ENCODE data around the gene ELOVL6. TPM values are rescaled to one million over a fixed set of nuclear protein-coding genes. Genes with fewer than 3 reads are reported as not detected.

Gene ELOVL6
- total and polyA plus RNA-seq, 4 donors: 0.25 to 6.5 (median 2.7) TPM

- no peaks in the 10 kb centered on the region for H3K27me3 ChIP-seq (ENCODE audit: control insufficient read depth in 1 of 2, insufficient read depth in 2 of 2, low read length in 1 of 2)
- H3K36me3 ChIP-seq (ENCODE audit: control insufficient read depth in 1 of 2, insufficient read depth in 2 of 2, low read length in 1 of 2): no peaks in the 10 kb centered on the region
- peaks cover 2% of the 10 kb centered on the region for H3K9me3 ChIP-seq (ENCODE audit: control insufficient read depth, low read length)
- H3K4me3 ChIP-seq (ENCODE audit: low read length in 2 of 2): no peak overlapping the region
- ATAC-seq (ENCODE audit: low FRiP score) (no peak), DNase-seq (no peak)
- no peaks in the 10 kb centered on the region for H3K4me1 ChIP-seq (ENCODE audit: control insufficient read depth in 1 of 2, insufficient read depth in 2 of 2, low read length in 2 of 2)
- H3K27ac ChIP-seq (ENCODE audit: low read depth in 1 of 2, low read length in 2 of 2): no peak overlapping the region
- intact Hi-C loops (cut with DNase I): no loop called here
- 84 to 86% methylated on average over 3 of the region's 3 CpGs for WGBS, 2 donors
Observed at GRCh38 chr4:110019153-110019552, 179.3 kb downstream of the ELOVL6 start.

- H3K36me3 ChIP-seq (ENCODE audit: control insufficient read depth in 1 of 2, insufficient read depth in 2 of 2, low read length in 1 of 2): no peaks in the 10 kb centered on the region
- peaks cover 0 to 2% of the 10 kb centered on the region in 2 donors for H3K27me3 ChIP-seq (ENCODE audit: control insufficient read depth in 1 of 2, insufficient read depth in 2 of 2, low read length in 1 of 2)
- 92 to 93% methylated on average over 6 of the region's 6 CpGs for WGBS, 2 donors
- H3K4me3 ChIP-seq (ENCODE audit: low read length in 2 of 2): no peak overlapping the region
- peaks cover 2% of the 10 kb centered on the region for H3K9me3 ChIP-seq (ENCODE audit: control insufficient read depth, low read length)
- no peak overlapping the region for H3K27ac ChIP-seq (ENCODE audit: low read depth in 1 of 2, low read length in 2 of 2)
- ATAC-seq (ENCODE audit: low FRiP score) (no peak), DNase-seq (no peak)
- intact Hi-C loops (cut with DNase I): no loop called here
- H3K4me1 ChIP-seq (ENCODE audit: control insufficient read depth in 1 of 2, insufficient read depth in 2 of 2, low read length in 2 of 2): no peaks in the 10 kb centered on the region
Observed at GRCh38 chr4:110014233-110014632, 184.2 kb downstream of the ELOVL6 start.

- no peak overlapping the region for H3K27ac ChIP-seq (ENCODE audit: low read depth in 1 of 2, low read length in 2 of 2)
- DNase-seq: no peak
- peaks cover 0 to 2% of the 10 kb centered on the region in 2 donors for H3K27me3 ChIP-seq (ENCODE audit: control insufficient read depth in 1 of 2, insufficient read depth in 2 of 2, low read length in 1 of 2)
- intact Hi-C loops (cut with DNase I): no loop called here
- 79 to 86% methylated on average over 1 of the region's 1 CpG for WGBS, 2 donors
- no peaks in the 10 kb centered on the region for H3K36me3 ChIP-seq (ENCODE audit: control insufficient read depth in 1 of 2, insufficient read depth in 2 of 2, low read length in 1 of 2)
- ATAC-seq (ENCODE audit: low FRiP score): no peak
- no peaks in the 10 kb centered on the region for H3K4me1 ChIP-seq (ENCODE audit: control insufficient read depth in 1 of 2, insufficient read depth in 2 of 2, low read length in 2 of 2)
- H3K4me3 ChIP-seq (ENCODE audit: low read length in 2 of 2): no peak overlapping the region
- peaks cover 2% of the 10 kb centered on the region for H3K9me3 ChIP-seq (ENCODE audit: control insufficient read depth, low read length)
Observed at GRCh38 chr4:110012917-110013316, 185.5 kb downstream of the ELOVL6 start.

GRCh38 chr4:110010797-110011196 lies 187.6 kb downstream of the ELOVL6 start:
- DNase-seq: no peak
- no peak overlapping the region for H3K27ac ChIP-seq (ENCODE audit: low read depth in 1 of 2, low read length in 2 of 2)
- no peak overlapping the region for H3K4me3 ChIP-seq (ENCODE audit: low read length in 2 of 2)
- intact Hi-C loops (cut with DNase I): no loop called here
- peaks cover 2% of the 10 kb centered on the region for H3K9me3 ChIP-seq (ENCODE audit: control insufficient read depth, low read length)
- H3K4me1 ChIP-seq (ENCODE audit: control insufficient read depth in 1 of 2, insufficient read depth in 2 of 2, low read length in 2 of 2): no peaks in the 10 kb centered on the region
- peaks cover 0 to 2% of the 10 kb centered on the region in 2 donors for H3K27me3 ChIP-seq (ENCODE audit: control insufficient read depth in 1 of 2, insufficient read depth in 2 of 2, low read length in 1 of 2)
- no peaks in the 10 kb centered on the region for H3K36me3 ChIP-seq (ENCODE audit: control insufficient read depth in 1 of 2, insufficient read depth in 2 of 2, low read length in 1 of 2)
- WGBS, 2 donors: 88 to 94% methylated on average over 4 of the region's 4 CpGs
- ATAC-seq (ENCODE audit: low FRiP score): no peak

GRCh38 chr4:110009550-110009949 lies 188.9 kb downstream of the ELOVL6 start:
- DNase-seq (no peak), ATAC-seq (ENCODE audit: low FRiP score) (no peak)
- 91 to 93% methylated on average over 2 of the region's 2 CpGs for WGBS, 2 donors
- H3K4me3 ChIP-seq (ENCODE audit: low read length in 2 of 2): no peak overlapping the region
- intact Hi-C loops (cut with DNase I): no loop called here
- peaks cover 2% of the 10 kb centered on the region for H3K9me3 ChIP-seq (ENCODE audit: control insufficient read depth, low read length)
- peaks cover 0 to 2% of the 10 kb centered on the region in 2 donors for H3K27me3 ChIP-seq (ENCODE audit: control insufficient read depth in 1 of 2, insufficient read depth in 2 of 2, low read length in 1 of 2)
- H3K36me3 ChIP-seq (ENCODE audit: control insufficient read depth in 1 of 2, insufficient read depth in 2 of 2, low read length in 1 of 2): no peaks in the 10 kb centered on the region
- no peaks in the 10 kb centered on the region for H3K4me1 ChIP-seq (ENCODE audit: control insufficient read depth in 1 of 2, insufficient read depth in 2 of 2, low read length in 2 of 2)
- H3K27ac ChIP-seq (ENCODE audit: low read depth in 1 of 2, low read length in 2 of 2): no peak overlapping the region

- intact Hi-C loops (cut with DNase I): no loop called here
- Histone ChIP-seq H3K27ac (ENCODE audit: low read depth in 1 of 2, low read length in 2 of 2) (no peak overlapping the region), H3K27me3 (ENCODE audit: control insufficient read depth in 1 of 2, insufficient read depth in 2 of 2, low read length in 1 of 2) (no peaks in the 10 kb centered on the region), H3K4me3 (ENCODE audit: low read length in 2 of 2) (no peak overlapping the region), H3K9me3 (ENCODE audit: control insufficient read depth, low read length) (no peaks in the 10 kb centered on the region), H3K36me3 (ENCODE audit: control insufficient read depth in 1 of 2, insufficient read depth in 2 of 2, low read length in 1 of 2) (no peaks in the 10 kb centered on the region), H3K4me1 (ENCODE audit: control insufficient read depth in 1 of 2, insufficient read depth in 2 of 2, low read length in 2 of 2) (no peaks in the 10 kb centered on the region)
- 54 to 57% methylated on average over 2 of the region's 2 CpGs for WGBS, 2 donors
- DNase-seq (no peak), ATAC-seq (ENCODE audit: low FRiP score) (no peak)
Observed at GRCh38 chr4:110008540-110008939, 189.9 kb downstream of the ELOVL6 start.

GRCh38 chr4:110007217-110007616 lies 191.2 kb downstream of the ELOVL6 start:
- intact Hi-C loops (cut with DNase I): no loop called here
- no peaks in the 10 kb centered on the region for H3K36me3 ChIP-seq (ENCODE audit: control insufficient read depth in 1 of 2, insufficient read depth in 2 of 2, low read length in 1 of 2)
- H3K27me3 ChIP-seq (ENCODE audit: control insufficient read depth in 1 of 2, insufficient read depth in 2 of 2, low read length in 1 of 2): no peaks in the 10 kb centered on the region
- no peak overlapping the region for H3K27ac ChIP-seq (ENCODE audit: low read depth in 1 of 2, low read length in 2 of 2)
- 93 to 98% methylated on average over 3 of the region's 3 CpGs for WGBS, 2 donors
- ATAC-seq (ENCODE audit: low FRiP score): no peak
- H3K4me3 ChIP-seq (ENCODE audit: low read length in 2 of 2): no peak overlapping the region
- H3K4me1 ChIP-seq (ENCODE audit: control insufficient read depth in 1 of 2, insufficient read depth in 2 of 2, low read length in 2 of 2): no peaks in the 10 kb centered on the region
- no peaks in the 10 kb centered on the region for H3K9me3 ChIP-seq (ENCODE audit: control insufficient read depth, low read length)
- no peak for DNase-seq

- no peaks in the 10 kb centered on the region for H3K36me3 ChIP-seq (ENCODE audit: control insufficient read depth in 1 of 2, insufficient read depth in 2 of 2, low read length in 1 of 2)
- no peaks in the 10 kb centered on the region for H3K9me3 ChIP-seq (ENCODE audit: control insufficient read depth, low read length)
- no peaks in the 10 kb centered on the region for H3K27me3 ChIP-seq (ENCODE audit: control insufficient read depth in 1 of 2, insufficient read depth in 2 of 2, low read length in 1 of 2)
- ATAC-seq (ENCODE audit: low FRiP score): no peak
- no peaks in the 10 kb centered on the region for H3K4me1 ChIP-seq (ENCODE audit: control insufficient read depth in 1 of 2, insufficient read depth in 2 of 2, low read length in 2 of 2)
- intact Hi-C loops (cut with DNase I): loop anchor here in 1 of 2 donors (2.0 kb wide), 1 partner anchor 505 kb away; no protein-coding TSS in a partner anchor
- DNase-seq: no peak
- 0 to 3% methylated on average over 1 of the region's 1 CpG for WGBS, 2 donors
- no peak overlapping the region for H3K27ac ChIP-seq (ENCODE audit: low read depth in 1 of 2, low read length in 2 of 2)
- no peak overlapping the region for H3K4me3 ChIP-seq (ENCODE audit: low read length in 2 of 2)
Observed at GRCh38 chr4:110005461-110006056, 192.9 kb downstream of the ELOVL6 start.

GRCh38 chr4:110004556-110004955 lies 193.9 kb downstream of the ELOVL6 start:
- Histone ChIP-seq H3K36me3 (ENCODE audit: control insufficient read depth in 1 of 2, insufficient read depth in 2 of 2, low read length in 1 of 2) (no peaks in the 10 kb centered on the region), H3K4me1 (ENCODE audit: control insufficient read depth in 1 of 2, insufficient read depth in 2 of 2, low read length in 2 of 2) (no peaks in the 10 kb centered on the region), H3K27me3 (ENCODE audit: control insufficient read depth in 1 of 2, insufficient read depth in 2 of 2, low read length in 1 of 2) (no peaks in the 10 kb centered on the region), H3K9me3 (ENCODE audit: control insufficient read depth, low read length) (no peaks in the 10 kb centered on the region), H3K4me3 (ENCODE audit: low read length in 2 of 2) (no peak overlapping the region), H3K27ac (ENCODE audit: low read depth in 1 of 2, low read length in 2 of 2) (no peak overlapping the region)
- intact Hi-C loops (cut with DNase I): loop anchor here in 1 of 2 donors (2.0 kb wide), 1 partner anchor 506 kb away; no protein-coding TSS in a partner anchor
- ATAC-seq (ENCODE audit: low FRiP score) (no peak), DNase-seq (no peak)
- WGBS, 2 donors: 97 to 100% methylated on average over 1 of the region's 1 CpG

All from aorta (tissue), 5 donors.